Stimulated activated CD8-positive, alpha-beta memory T cell treated with anti-CD3 and anti-CD28 coated beads, Interleukin-4, amount 100 ng/mL, for 24 hours (primary cell): ENCODE results near the gene RAMAC.
"Not testable (repeated sequence)": the region's sequence is repeated elsewhere in the genome, so short reads cannot be mapped to it uniquely, and the experiment has no call there.

Experiments used
- DNase-seq: peaks from one replicate; pipeline ENCODE4 v3.0.0-alpha.2; 2020; ENCODE audit warnings: low read depth

RAMAC gene

DNA sequence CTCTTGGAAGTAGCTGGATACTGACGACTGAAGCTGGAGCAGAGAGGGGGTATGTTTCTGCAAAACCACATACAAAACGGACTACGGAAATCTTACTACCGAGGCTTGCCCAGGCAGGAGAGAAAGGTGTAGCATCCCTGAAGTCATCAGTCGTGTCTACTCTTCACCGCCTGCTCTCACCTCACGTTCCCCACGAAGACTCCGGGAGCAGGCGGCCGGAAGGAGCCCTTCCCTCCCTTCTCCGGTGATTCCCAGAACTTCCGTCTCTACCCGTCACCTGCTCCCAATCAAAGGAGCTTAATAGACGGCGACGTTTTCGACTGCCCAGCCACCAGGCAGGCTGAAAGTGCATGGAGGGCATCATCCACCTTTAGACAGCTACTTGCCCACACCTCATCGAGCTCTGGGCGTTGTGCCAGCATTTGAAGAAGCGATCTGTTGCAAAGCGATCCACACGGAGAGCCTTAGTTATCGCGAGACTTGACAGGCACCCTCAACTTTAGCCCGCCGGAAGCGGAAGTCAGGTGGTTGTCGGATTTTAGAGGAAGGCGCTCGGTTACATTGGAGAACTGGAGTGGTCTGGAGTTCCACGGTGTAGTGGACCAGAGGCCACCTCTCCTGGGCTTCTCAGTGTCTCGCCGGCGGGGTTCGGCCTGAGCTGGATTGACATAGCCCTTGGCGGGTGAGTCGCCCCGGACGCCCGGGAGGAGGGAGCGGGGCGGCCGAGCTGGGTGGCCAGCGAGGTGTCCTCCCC is at the start of gene RAMAC:
Gene RAMAC (plus strand): TSS at position 523 of the 754 bp plus-strand sequence. CDS start 2,809 bp downstream, outside the sequence.
- DNase-seq: peak; percentile 82

GRCh38 chr15:82936966-82937711 is 48.9 kb upstream of the RAMAC start:
- no peak for DNase-seq

GRCh38 chr15:82937712-82938058 is 48.3 kb upstream of the RAMAC start:
- no peak for DNase-seq

DNA sequence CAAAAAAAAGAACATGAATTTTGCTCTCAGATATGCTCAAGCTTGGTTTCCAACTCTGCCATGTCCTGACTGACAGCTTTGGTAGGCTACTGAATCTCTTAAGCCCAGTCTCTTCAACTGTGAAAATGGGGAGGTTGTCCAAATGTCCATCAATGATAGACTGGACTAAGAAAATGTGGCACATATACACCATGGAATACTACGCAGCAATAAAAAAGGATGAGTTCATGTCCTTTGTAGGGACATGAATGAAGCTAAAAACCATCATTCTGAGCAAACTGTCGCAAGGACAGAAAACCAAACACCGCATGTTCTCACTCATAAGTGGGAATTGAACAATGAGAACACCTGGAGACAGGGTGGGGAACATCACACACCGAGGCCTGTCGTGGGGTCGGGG is 46.3 kb upstream of the RAMAC start:
- not testable (repeated sequence) for DNase-seq

- no peak for DNase-seq
These were observed 43.3 kb upstream of the RAMAC start for GRCh38 chr15:82942691-82943090.

DNA sequence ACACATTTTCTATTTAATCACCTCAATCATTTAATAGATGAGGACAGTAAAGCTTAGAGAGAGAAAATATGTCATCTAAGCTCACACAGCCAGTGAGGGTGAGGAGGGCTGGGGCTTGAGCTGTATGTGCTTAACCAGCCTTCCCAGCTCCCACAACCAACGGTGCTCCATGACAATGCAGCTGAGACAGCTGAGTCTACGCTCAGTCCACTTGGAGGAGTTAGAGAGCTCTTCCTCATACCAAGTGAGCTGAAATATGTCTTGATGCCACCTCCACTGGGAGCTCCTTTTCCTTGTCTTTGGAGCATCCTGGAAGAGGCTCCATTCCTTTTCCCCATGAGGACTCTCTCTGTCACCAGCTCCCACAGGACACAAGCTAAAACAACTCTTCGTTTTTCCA is 42.8 kb upstream of the RAMAC start:
- DNase-seq: no peak

DNA sequence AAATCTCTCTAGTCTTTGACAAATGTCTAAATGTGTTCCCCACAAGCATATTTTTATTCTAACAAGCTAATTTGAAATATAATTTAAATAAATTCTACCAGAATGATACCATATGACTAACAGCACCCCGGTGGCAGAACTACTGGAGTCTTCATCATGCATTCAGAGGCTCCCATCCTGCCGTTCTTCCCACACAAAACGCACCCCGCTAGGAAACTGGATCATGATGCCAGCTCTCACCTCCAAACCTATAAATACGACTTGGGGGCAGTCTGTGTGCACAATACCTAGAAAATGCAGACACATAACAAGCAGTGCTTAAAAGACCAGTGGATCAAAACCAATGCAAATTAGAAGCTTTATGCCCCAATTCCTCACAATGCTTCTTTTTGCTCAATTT is 42.0 kb upstream of the RAMAC start:
- DNase-seq: no peak

- DNase-seq: no peak
These were observed 41.2 kb upstream of the RAMAC start for GRCh38 chr15:82944821-82945220.

- no peak for DNase-seq
These were observed 40.7 kb upstream of the RAMAC start for GRCh38 chr15:82945326-82945725.

DNA sequence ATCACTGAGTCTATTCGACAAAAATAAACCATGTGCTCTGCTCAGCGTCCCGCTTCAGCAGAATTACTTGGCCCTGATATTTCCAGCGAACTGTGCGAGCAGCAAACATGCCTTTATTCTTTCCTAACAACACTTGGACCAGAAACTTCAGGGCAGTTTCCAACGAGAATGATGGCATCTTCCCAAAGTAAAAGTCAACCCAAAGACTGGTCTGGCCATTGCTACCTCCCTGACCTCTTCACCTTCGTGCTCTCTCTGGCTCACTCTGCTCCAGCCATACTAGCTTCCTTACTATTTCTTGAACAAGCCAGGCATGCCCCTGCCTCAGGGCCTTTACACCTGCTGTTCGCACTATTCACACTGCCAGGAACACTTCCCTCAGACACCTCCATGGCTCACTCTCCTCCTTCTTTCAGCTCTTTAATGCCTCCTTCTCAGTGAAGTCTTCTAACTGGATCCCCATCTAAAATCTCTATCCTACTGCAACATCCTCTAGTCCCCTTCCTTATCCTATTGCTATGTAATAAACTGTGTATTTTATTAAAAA is 39.8 kb upstream of the RAMAC start:
- no peak for DNase-seq

- no peak for DNase-seq
These were observed 35.7 kb upstream of the RAMAC start for GRCh38 chr15:82950295-82950694.

GRCh38 chr15:82950746-82951370 is 35.2 kb upstream of the RAMAC start:
- DNase-seq: no peak

- no peak for DNase-seq
These were observed 34.4 kb upstream of the RAMAC start for GRCh38 chr15:82951472-82952157.

DNA sequence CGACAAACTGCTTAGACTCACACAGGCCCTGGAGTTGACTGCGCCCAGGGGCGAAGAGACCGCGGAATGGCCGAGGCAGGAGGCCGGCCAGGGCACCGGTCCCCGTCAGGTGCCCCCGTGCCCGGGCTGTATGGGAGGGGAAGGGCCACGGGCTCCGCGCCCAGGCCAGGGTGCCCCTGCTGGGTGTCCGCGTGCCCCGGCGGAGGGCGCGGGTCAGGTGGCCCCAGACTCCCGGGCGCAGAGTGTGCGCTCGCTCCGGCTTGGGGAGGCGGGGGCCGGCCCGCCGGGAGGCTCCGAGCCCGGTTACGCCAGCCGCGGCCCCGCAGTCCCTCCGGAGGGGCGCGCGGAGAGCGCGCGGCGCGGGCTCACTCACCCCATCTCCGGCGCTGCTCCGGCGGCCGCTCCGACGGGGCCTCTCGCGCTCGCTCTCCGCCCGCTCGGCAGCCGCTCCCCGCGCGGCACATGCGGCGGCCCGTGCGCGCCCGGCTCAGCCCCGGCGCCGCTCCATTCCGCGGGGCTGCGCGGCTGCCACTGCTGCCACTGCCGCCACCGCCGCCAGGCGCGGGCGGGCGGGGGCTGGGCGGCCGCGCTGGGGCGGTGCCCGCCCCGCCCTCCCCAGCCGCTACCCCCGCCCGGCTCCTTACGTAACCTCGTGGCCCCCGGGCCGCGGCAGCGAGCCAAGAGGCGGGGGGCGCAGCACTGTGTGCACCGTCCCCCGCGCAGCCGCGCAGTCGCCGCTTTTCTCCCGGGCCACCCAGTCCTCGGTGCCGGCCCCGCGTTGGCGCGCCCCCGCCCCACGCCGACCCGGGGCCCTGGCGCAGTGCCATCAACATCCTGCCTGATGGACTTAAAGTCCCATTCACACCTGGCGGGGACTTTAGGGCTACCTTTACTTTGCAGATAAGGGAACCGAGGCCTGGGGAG is 33.6 kb upstream of the RAMAC start, which contains the start of gene HOMER2:
Gene HOMER2 (minus strand): TSS at position 563 of the 924 bp plus-strand sequence. CDS start 185 bp downstream, at position 378.
- no peak for DNase-seq

- no peak for DNase-seq
These were observed 27.4 kb upstream of the RAMAC start for GRCh38 chr15:82958638-82959037.

DNA sequence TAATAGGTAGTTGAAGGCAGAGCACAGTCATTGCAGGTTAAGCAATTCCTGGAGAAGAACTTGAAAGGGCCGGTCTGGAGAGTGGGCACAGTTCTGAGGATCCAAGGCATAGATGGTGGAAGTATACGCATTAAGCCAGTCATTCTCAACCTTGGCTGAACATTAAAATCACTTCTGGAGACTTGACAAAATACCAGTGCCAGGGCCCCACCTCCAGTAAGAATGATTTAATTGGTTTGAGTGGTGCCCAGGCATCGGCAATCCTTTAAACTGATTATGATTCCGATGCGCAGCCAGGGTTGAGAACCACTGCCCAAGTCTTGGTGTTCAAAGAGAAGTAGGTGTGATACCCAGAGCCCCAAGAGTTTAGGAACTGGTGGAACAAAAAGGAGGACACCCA is 26.6 kb upstream of the RAMAC start:
- DNase-seq: no peak

DNA sequence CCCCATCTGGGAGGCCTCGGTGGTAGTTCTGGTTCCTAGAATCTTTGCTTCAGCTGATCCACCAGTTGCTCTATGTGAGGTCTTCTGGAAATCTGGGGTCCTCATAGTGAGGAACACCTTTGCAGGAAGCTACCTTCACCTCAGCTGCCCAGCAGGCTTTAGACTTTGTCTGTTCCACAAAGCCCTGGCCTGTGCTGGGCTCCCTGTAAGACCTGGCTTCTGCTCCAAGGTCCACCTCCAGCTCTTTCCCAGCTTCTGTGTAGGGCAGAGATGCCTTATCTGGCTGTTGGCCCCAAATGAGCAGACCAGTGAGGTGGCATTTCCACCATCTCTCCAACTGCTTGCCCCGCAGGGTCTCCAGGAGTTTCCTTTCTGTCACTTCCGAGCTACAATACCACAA is 25.2 kb upstream of the RAMAC start:
- DNase-seq: no peak

DNA sequence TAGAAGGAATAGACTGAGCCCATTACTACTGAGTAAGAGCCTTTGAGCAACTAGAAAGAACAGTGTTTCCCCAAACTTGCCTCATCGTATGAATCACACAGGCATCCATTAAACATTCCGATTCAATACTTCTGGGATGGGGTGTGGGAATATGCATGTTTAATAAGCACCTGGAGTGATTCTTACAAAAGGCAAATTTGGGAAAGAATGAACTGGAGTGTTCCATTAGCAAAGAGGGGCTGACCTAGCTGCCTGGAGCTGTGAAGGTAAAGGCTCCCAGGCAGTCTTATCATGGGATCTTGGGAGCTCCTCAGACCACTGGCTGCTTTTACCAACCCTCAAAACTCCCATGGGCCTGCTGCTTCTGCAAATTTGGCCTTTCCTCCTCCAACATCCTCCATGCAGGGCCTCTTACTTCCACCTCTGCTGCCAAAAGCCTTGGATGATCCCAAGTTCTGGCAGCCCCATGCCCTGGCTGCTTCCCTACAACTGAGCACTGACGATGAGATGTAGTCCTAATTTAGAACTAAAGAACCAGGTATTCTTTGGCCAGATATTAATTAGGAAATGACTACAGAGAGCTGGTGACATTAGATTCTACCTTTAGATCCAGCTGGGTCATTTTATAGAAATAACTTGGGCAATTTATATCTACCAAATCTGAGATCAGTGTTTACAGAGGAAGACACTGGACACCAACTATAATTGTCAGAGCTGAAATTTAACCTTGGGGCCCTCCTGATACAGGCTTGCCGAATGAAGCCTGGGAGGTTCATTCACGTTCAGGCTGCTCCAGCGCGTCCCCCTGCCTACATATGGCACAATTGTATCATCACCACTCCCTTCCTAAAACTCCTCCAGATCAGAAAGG is 22.3 kb upstream of the RAMAC start:
- DNase-seq: no peak

GRCh38 chr15:82964890-82965289 is 21.1 kb upstream of the RAMAC start:
- no peak for DNase-seq

DNA sequence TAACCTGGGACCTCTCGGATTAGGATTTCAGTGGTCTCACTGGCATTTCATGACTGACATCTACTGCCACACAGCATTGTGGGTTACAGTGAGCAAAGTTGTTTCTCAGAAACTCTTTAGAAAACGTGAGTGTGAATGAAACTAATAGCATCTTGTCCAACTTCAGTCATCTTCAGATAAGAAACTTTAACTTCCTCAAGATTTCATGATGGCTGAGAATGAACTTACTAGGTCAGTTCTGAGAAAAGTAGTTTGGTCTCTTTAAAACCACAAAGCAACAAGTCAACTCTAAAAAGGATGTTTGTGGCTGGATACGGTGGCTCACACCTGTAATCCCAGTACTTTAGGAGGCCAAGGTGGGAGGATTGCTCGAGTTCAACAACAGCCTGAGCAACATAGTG is 19.3 kb upstream of the RAMAC start:
- DNase-seq: no peak
